Neural progenitor cell (in vitro differentiated cells): ENCODE results near the gene NSUN5.
A peak's percentile ranks its signal among the peaks of the same experiment; 100 is the strongest.
"Not testable (repeated sequence)": the region's sequence is repeated elsewhere in the genome, so short reads cannot be mapped to it uniquely, and the experiment has no call there.

Experiments
- CTCF ChIP-seq: fragments of 200-600 bp; sonication (generic); IDR thresholded peaks from 2 replicates; pipeline ENCODE4 v1.5.1; 2017; ENCODE audit warnings: antibody characterized with exemption, mild to moderate bottlenecking
- EZH2phosphoT487 ChIP-seq: fragments of 200-600 bp; sonication (generic); IDR thresholded peaks from 2 replicates; pipeline ENCODE4 v1.6.1; 2017; ENCODE audit warnings: antibody characterized with exemption

DNA sequence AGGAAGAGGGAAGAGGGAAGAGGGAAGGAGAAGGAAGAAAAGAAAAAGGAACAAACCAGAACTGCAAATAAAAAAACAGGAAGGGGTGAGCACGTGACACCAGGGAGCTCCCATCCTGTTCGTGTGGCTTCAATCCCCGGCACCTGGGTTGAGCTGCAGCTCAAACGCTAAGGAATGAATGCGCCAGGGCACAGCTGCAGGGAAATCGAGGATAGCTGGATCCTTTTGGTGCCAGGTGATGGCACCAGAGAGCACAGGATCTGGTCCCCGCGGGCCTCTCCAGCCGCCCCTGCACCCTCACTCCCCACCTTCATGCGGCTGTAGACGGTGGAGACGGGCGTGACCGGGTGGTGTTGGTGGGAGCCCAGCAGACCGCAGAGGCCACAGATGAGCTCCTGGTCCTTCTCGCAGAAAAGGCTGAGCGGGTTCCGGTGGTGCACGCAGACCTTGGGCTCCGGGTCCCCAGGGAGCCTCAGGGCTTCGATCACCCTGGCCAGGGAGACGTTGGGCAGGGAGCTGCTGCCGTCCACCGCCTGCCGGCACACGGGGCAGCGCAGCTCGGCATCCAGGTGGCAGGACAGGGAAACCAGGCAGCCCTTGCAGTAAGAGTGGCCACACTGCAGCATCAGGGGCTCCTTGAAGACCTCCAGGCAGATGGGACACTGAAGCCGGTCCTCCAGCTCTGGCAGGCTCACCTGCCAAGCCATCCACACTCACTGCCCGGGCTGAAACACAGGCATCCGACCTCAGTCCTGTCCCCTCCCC lies 15.6 kb upstream of the NSUN5 start:
- TF ChIP-seq CTCF = peak; percentile 64
- TF ChIP-seq EZH2phosphoT487 = not testable (repeated sequence)
